Dedifferentiated amniotic fluid mesenchymal stem cell (primary cell): ENCODE results near the gene RC3H1.
A peak's percentile ranks its signal among the peaks of the same experiment; 100 is the strongest.
"Not testable (repeated sequence)": the region's sequence is repeated elsewhere in the genome, so short reads cannot be mapped to it uniquely, and the experiment has no call there.

Experiments
- DNase-seq: peaks from one replicate; pipeline ENCODE4 v3.0.0-alpha.2; 2016; ENCODE audit errors: extremely low spot score

Gene RC3H1, protein sequence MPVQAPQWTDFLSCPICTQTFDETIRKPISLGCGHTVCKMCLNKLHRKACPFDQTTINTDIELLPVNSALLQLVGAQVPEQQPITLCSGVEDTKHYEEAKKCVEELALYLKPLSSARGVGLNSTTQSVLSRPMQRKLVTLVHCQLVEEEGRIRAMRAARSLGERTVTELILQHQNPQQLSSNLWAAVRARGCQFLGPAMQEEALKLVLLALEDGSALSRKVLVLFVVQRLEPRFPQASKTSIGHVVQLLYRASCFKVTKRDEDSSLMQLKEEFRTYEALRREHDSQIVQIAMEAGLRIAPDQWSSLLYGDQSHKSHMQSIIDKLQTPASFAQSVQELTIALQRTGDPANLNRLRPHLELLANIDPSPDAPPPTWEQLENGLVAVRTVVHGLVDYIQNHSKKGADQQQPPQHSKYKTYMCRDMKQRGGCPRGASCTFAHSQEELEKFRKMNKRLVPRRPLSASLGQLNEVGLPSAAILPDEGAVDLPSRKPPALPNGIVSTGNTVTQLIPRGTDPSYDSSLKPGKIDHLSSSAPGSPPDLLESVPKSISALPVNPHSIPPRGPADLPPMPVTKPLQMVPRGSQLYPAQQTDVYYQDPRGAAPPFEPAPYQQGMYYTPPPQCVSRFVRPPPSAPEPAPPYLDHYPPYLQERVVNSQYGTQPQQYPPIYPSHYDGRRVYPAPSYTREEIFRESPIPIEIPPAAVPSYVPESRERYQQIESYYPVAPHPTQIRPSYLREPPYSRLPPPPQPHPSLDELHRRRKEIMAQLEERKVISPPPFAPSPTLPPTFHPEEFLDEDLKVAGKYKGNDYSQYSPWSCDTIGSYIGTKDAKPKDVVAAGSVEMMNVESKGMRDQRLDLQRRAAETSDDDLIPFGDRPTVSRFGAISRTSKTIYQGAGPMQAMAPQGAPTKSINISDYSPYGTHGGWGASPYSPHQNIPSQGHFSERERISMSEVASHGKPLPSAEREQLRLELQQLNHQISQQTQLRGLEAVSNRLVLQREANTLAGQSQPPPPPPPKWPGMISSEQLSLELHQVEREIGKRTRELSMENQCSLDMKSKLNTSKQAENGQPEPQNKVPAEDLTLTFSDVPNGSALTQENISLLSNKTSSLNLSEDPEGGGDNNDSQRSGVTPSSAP

DNA sequence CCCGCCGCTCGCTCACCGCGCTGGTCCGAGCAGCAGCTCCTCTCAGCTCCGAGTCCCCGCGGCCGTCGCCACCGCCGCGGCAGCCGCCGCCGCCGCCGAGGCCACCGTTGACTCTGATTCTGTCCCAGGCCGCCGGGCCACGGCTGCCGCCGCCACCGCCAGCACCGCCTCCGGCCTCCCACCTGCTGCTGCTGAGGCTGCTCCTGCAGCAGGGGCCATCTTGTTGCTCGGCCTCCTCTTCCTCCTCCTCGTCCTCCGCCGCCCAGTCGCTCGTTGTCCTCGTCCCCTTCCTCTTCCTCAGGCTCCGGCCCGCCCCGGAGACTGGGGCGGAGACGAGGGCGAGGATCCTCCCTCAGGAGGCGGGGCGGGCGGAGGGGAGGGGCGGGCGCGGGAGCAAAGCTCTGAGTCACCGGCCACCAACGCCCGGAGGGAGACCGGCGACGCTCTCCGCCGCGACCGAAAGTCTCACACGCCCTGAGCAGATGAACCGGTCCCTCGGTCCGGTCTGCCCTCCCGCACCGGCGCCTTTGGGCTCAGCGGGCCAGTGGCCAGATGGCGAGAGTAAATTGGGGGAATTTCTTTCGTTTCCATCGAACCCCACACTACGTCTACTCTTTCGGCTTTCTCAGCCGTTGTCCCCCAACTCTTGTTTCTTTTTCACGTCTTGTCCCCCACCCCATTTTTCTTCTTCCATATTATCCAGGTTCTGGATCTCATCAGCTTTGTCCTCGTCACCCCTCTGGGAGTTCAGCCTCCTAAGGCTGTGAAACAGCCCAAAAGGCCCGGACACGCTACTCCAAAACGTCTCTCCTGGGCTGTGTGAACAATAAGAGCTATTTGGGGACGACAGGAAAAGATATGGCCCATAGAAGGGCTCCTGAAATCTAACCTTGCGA lies at the start of gene RC3H1:
Gene RC3H1, minus strand, starts transcription at position 278 of the 896 bp plus-strand sequence. CDS start 29,372 bp downstream, outside the sequence.
- DNase-seq: peak; percentile 83

DNA sequence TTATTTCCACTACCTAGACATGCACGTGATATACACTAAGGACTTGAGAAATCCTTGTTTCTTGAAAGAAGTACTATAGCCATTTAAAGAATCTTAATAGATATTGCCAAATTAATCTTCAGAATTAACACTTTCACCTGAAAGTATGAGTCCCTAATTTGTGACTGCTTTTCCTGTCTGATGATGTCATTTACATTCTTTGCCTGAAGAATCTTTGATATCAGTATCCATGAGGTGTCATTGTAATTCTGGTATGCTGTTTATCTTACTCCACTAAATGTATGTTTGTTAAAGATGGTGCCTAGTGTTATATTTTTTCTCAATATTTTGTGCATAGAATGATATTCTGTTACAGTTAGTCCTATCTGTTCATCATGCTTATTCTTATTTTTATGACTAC lies 48.5 kb upstream of the RC3H1 start:
- DNase-seq: no peak

DNA sequence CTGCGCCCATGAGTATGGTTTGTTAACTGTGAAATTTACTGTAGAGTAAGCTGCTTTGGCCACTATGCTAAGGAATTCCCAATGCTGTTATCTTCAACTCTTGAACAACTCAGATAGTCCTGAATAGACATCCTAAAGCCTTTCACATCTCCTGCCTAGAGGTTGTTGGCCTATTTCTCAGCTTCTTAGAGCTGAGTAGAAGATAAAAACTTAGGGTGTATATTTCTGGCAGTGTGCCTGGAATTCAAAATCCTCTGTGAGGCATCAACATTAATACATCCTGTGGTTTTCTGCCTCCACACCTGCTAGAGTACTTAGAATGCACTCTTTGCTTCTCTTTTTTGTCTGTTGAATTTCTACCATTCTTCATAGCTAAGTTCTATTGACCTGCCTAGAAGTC lies 45.8 kb upstream of the RC3H1 start:
- DNase-seq: no peak

DNA sequence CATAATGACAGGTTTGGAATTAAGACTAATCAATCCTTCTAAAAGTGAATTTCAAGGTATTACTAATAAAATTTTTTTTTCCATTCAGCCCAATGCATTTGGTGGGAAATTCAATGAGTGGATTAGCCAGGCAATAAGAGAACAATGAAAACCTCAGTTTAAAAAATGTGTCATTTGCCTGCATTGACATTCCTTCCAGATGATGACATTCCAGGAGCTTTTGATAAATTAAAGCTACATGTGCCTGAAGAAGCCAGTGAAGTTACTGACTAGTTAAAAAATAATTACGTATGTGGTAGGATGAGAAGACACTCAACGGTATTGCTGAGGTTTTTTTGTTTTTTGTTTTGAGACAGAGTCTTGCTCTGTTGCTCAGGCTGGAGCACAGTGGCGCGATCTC lies 37.9 kb upstream of the RC3H1 start:
- no peak for DNase-seq

DNA sequence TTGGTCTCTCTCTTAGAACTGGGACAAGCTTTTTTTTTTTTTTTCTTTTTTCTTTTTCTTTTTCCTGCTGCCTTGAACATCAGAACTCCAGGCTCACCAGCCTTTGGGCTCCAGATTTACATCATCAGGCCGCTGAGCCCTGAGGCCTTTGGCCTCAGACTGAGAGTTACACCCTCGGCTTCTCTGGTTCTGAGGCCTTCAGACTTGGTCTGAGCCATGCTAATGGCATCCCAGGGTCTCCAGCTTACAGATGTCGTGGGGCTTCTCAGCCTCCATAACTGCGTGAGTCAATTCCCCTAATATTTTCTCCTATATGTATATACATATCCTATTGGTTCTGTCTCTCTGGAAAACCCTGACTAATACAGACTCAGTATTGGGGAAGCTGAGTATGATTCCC lies 36.5 kb upstream of the RC3H1 start:
- no peak for DNase-seq

DNA sequence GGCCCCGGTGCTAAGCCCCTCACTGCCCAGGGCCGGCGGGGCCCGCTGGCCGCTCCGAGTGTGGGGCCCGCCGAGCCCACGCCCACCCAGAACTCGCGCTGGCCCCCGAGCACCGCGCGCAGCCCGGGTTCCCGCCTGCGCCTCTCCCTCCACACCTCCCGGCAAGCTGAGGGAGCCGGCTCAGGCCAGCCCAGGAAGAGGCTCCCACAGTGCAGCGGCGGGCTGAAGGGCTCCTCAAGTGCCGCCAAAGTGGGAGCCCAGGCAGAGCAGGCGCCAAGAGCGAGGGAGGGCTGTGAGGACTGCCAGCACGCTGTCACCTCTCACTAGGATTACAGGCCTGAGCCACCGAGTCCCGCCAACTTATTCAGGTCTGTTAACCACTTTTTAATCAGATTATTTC lies 34.5 kb upstream of the RC3H1 start:
- not testable (repeated sequence) for DNase-seq

DNA sequence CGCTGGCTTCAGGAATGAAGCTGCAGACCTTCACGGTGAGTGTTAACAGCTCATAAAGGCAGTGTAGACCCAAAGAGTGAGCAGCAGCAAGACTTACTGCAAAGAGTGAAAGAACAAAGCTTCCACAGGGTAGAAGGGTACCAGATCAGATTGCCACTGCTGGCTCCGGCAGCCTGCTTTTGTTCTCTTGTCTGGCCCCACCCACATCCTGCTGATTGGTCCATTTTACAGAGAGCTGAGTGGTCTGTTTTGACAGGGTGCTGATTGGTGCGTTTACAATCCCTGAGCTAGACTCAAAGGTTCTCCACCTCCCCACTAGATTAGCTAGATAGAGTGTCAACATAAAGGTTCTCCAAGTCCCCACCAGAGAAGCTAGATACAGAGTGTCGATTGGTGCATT lies 33.6 kb upstream of the RC3H1 start:
- not testable (repeated sequence) for DNase-seq

DNA sequence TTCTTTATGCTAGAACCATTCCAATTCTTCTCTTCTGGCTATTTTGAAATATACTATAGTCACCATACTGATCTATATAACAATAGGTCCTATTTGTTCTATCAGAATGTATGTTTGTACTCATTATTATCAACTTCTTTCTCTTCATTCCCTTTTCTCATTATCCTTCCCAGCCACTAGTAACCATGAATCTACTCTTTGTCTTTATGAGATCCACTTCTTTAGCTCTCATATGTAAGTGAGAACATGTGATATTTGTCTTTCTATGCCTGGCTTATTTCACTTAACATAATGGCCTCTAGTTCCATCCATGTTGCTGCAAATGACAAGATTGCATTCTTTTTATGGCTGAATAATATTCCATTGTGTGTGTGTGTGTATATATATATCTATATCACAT lies 31.7 kb upstream of the RC3H1 start:
- no peak for DNase-seq

DNA sequence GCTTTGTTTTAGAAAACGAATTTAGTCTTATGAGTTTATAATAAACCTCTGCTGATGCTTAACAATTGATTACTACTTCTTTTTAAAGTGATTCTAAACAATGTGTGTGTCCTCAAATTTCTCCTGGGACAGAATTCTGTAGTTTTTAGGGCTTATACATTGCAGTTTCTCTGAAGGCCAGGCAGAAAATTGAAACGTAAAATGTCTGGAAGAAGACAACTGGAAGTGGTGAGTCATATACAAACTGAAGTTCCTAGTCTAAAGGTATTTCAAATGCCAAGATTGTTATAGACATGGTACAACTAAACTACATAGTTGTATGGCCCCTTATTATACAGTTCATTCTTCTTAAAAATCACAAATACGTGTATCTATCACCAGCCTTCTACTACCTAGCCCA lies 30.5 kb upstream of the RC3H1 start:
- no peak for DNase-seq

DNA sequence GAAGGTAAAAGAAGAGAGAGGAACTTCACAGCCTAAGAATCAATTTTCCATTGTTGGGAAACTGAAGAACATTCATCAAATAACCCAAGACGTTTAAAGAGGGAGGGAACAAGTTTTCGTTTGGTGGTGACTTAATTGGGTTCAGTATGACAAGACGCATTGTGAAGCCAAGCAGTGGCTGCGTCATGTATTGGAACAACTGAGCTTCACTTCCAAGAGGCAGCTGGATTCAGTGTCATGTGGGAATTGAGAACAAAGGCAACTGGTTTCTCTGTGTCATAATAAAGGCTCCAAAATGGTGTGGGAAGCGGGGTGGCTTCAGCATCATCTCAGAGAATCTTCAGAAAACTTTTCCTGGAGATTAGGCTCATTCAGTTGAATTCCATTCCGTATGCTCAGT lies 29.8 kb upstream of the RC3H1 start:
- DNase-seq: no peak

DNA sequence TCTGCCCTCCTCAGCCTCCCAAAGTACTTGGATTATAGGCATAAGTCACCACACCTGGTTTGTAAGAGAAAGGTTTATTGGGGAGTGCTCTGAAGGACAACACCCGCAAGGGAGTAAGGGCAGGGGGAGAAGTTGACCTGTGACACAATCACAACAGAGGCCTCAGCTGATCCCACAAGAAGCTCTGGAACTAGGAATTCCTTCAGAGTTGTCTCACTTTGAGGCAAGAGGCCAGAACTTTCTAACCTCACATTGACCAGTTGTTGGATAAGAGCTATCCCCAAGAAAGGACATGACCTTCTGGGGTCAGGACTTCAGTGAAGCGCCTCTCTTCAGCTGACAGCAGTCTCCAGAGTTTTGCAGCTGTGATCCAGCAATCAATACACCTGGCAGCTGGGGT lies 27.4 kb upstream of the RC3H1 start:
- no peak for DNase-seq

DNA sequence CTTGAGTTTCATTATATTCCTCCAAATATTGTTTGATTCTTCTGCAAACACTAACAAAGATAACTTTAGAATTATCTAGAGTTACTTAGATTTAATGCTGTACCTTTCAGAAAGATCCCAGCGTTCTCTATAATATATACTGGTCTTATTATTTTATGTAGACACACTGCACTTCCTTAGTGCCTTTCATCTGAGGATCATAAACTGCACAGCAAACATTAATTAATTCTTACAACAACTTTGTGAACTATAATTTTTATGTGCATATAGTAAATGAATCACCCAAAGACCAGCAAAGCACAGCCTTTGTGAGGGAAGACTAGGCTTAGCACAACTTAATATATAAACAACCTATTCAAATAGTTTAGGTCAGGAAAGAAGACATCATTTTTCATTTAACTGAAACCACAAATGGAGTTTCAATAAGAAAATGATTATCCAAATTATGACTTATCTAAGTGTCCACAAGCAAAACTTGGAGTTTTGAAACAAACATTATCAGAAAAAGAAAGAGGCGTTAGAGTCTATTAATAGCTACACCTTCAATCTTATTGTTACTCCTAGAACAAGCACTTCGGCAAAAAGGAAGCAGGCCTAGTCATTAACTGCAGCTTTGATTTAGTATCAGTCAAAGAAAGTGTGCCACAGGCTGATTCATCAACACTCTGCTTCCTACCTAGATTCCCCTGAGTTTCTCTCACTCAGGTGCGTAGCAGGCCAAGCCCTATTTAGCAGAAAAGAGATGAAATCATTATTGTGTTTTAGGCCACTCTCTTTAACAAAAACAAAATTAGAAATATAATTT lies 22.5 kb upstream of the RC3H1 start:
- DNase-seq: no peak

DNA sequence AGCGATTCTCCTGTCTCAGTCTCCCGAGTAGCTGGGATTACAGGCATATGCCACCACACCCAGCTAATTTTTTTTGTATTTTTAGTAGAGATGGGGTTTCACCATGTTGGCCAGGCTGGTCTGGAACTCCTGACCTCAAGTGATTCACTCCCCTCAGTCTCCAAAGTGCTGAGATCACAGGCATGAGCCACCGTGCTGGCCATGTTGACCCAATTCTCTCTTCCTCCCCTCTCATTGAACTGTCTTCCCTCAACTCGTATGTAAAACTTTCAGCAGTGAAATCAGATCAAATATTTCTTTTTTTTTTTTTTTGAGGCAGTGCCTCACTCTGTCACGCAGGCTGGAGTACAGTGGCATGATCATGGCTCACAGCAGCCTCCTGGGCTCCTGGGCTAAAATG lies 20.4 kb upstream of the RC3H1 start:
- DNase-seq: not testable (repeated sequence)

DNA sequence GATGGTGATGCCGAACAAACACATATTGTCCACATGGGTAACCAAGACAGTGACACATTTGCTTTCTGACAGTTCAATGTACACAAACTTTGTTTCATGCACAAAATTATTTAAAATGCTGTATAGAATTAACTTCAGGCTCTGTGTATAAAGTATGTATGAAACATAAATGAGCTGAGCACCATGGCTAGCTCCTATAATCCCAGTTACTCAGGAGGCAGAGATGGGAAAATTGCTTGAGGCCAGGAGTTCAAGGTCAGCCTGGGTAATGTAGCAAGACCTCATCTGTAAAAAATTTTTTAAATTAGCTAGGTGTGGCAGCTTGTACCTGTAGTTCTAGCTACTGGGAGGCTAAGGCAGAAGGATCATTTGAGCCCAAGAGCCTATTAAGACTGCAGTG lies 19.2 kb upstream of the RC3H1 start:
- DNase-seq: no peak

DNA sequence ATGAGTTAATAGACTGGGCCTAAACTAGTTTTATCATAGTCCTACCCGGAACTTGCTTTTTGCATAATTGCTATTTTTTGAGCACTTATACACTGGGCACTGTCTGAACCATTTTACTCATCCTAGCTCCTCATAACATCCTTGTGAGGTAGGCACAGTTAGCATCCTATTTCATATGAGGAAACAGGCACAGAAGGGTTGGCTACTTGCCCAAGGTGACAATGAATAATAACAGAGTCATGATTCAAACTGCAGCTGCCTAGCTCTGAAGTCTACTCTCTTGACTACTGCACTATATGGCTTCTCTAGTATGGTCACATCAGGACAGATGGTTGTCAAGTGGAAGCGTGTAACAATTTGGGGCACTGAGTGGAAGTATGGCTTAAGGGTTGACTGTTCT lies 18.2 kb upstream of the RC3H1 start:
- peak; percentile 53 for DNase-seq

DNA sequence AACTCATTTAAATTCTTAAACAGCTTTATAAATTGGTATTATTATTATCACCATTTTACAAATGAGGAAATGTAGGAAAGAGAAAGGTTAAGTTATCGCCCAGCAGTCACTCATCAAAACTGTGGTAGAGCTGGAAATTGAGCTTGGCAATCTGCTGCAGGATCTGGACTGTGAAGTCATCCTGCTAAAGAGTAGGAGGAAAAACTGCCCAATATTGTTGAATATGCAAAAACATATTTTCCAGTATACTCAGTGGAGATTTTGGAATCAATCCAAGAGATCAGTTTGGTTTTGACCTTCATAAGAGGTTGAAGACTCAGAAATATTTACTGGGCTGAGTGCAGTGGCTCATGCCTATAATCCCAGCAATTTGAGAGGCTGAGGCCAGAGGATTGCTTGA lies 16.9 kb upstream of the RC3H1 start:
- no peak for DNase-seq

DNA sequence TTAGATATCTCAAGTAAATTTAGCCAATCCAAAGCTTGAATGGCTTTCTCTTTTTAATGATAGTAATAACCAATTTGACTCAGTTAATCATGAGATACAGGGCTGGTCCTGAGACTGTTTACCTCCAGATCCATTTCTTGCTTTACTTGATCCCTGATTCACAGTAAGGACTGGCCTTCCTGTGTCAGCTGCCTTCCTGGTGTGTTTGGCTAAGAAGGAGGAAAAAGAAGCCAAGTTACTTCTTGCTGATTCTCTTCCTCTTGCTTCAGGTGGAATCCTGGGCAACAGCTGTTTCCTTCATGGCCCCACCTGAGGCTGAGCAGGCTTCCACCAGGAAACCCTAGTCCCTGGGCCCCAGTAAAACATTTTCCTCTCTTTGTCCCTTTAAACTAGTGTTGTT lies 14.6 kb upstream of the RC3H1 start:
- peak; percentile 9 for DNase-seq

DNA sequence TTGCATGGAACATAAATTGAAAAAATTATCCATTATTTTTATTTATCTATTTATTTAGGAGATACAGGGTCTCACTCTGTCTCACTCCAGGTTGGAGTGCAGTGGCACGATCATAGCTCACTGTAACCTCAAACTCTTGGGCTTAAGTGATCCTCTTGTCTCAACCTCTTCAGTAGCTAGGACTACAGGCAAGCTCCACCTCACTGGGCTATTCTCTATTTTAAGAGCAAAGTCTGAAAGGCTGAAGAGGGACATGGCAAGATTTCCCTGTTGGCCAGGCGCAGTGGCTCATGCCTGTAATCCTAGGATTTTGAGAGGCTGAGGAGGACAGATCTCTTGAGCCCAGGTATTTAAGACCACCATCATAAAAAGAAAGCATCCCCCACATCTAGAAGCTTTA lies 14.0 kb upstream of the RC3H1 start:
- no peak for DNase-seq

DNA sequence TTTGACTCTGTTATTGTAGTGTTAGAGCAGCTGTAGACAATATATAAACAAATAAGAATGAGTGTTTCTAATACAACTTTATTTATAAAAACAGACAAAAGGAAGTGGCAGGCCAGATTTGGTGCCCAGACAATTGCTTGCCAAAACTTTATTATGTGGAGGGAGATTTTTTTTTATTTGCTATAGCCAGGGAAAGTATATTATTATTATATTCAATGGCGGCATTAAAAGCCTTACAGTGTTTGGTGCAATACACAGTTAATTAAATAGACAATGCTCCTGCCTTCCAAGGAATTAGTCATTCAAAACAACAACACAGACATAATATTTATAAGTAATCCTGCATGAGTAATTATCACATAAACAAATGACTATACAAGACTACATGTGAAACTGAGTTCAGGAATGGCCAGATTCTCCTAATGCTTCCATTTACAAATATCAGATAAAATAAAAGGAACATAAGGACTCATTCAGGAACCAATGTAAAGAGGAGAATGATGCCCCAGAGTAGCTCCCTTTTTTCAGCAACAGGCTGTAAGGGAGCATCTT lies 10.6 kb upstream of the RC3H1 start:
- DNase-seq: no peak

DNA sequence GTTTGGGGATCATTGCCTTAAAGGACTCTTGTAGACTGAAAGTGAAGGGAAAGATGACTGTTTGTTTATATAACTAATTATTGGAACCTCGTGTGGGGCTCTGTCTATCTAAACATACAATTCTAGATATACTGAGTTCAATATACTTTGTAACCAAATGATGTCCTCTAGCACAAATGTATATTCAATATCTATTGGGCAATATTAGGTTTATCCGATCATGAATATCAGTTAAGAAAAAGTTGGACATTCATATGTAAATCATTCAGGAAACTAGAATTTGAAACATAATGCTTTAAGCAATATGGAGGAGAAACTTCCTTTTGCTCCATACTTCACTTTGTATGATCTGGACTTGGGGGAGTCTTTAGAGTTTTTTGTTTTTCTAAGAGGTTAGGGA lies 8.9 kb upstream of the RC3H1 start:
- DNase-seq: no peak
